RWPE2 (cell line): ENCODE measurements around the gene PRPF18.
A peak's percentile ranks its signal among the peaks of the same experiment; 100 is the strongest.

Experiments
- ATAC-seq: fragments of 200-7000 bp; cut with Tn5 transposase; 3 replicates; pipeline ENCODE4 v1.9.1; 2021; ENCODE audit warnings: low read depth
- DNase-seq: peaks from one replicate; pipeline ENCODE4 v3.0.0-alpha.2; 2020; ENCODE audit warnings: low spot score
- H3K27ac ChIP-seq: fragments of 450-650 bp; 2 replicates; pipeline ENCODE4 v1.5.1; 2017; ENCODE audit warnings: mild to moderate bottlenecking; ENCODE audit not compliant: poor library complexity, severe bottlenecking
- H3K27me3 ChIP-seq: fragments of 250-450 bp; sonication (Bioruptor Pico); 2 replicates; pipeline ENCODE4 v1.5.1; 2021; ENCODE audit warnings: mild to moderate bottlenecking, moderate library complexity; ENCODE audit not compliant: insufficient read depth, poor library complexity, severe bottlenecking
- H3K36me3 ChIP-seq: fragments of 250-450 bp; sonication (Bioruptor Pico); 2 replicates; pipeline ENCODE4 v1.5.1; 2020; ENCODE audit warnings: low read depth, mild to moderate bottlenecking, moderate library complexity
- H3K4me1 ChIP-seq: fragments of 250-450 bp; sonication (Bioruptor Pico); 2 replicates; pipeline ENCODE4 v1.5.1; 2021; ENCODE audit warnings: mild to moderate bottlenecking, moderate library complexity; ENCODE audit not compliant: insufficient read depth, poor library complexity, severe bottlenecking
- H3K4me3 ChIP-seq: fragments of 250-450 bp; sonication (Bioruptor Pico); 2 replicates; pipeline ENCODE4 v1.5.1; 2021; ENCODE audit warnings: mild to moderate bottlenecking, moderate library complexity; ENCODE audit not compliant: severe bottlenecking
- H3K9me3 ChIP-seq: fragments of 250-450 bp; sonication (Bioruptor Pico); 2 replicates; pipeline ENCODE4 v1.5.1; 2021; ENCODE audit warnings: mild to moderate bottlenecking, moderate library complexity; ENCODE audit not compliant: severe bottlenecking
- CTCF ChIP-seq: fragments of 450-650 bp; IDR thresholded peaks from one replicate; pipeline ENCODE4 v1.5.1; 2017; ENCODE audit warnings: mild to moderate bottlenecking, moderate library complexity; ENCODE audit not compliant: poor library complexity, severe bottlenecking

The PRPF18 gene

GRCh38 chr10:13597909-13598308, 11.1 kb downstream of the PRPF18 start:
- Histone ChIP-seq H3K4me1 (no peaks in the 10 kb centered on the region), H3K36me3 (peaks cover 42% of the 10 kb centered on the region), H3K9me3 (no peaks in the 10 kb centered on the region), H3K27ac (no peak overlapping the region), H3K27me3 (no peaks in the 10 kb centered on the region), H3K4me3 (no peak overlapping the region)
- DNase-seq, result no peak
- TF ChIP-seq CTCF, result no peak
- ATAC-seq, result no peak

GRCh38 chr10:13604357-13605040, 17.7 kb downstream of the PRPF18 start:
- H3K4me3 ChIP-seq, result no peak overlapping the region
- DNase-seq, result no peak
- no peaks in the 10 kb centered on the region for H3K4me1 ChIP-seq
- TF ChIP-seq CTCF, result no peak
- peaks cover 41% of the 10 kb centered on the region for H3K36me3 ChIP-seq
- no peaks in the 10 kb centered on the region for H3K27me3 ChIP-seq
- H3K9me3 ChIP-seq, result no peaks in the 10 kb centered on the region
- H3K27ac ChIP-seq, result no peak overlapping the region
- ATAC-seq, result no peak

GRCh38 chr10:13608246-13608853, 21.6 kb downstream of the PRPF18 start:
- TF ChIP-seq CTCF, result no peak
- DNase-seq (no peak), ATAC-seq (no peak)
- no peaks in the 10 kb centered on the region for H3K9me3 ChIP-seq
- no peaks in the 10 kb centered on the region for H3K4me1 ChIP-seq
- no peak overlapping the region for H3K27ac ChIP-seq
- H3K4me3 ChIP-seq, result no peak overlapping the region
- H3K27me3 ChIP-seq, result no peaks in the 10 kb centered on the region
- H3K36me3 ChIP-seq, result peaks cover 36% of the 10 kb centered on the region

GRCh38 chr10:13612654-13613373, 26.0 kb downstream of the PRPF18 start:
- DNase-seq, result no peak
- Histone ChIP-seq H3K4me1 (peaks cover 12% of the 10 kb centered on the region), H3K9me3 (no peaks in the 10 kb centered on the region), H3K27me3 (no peaks in the 10 kb centered on the region), H3K4me3 (no peak overlapping the region), H3K36me3 (peaks cover 46% of the 10 kb centered on the region), H3K27ac (no peak overlapping the region)
- no peak for ATAC-seq
- TF ChIP-seq CTCF, result no peak

- Histone ChIP-seq H3K4me1 (peaks cover 12% of the 10 kb centered on the region), H3K36me3 (peaks cover 46% of the 10 kb centered on the region), H3K9me3 (no peaks in the 10 kb centered on the region), H3K4me3 (no peak overlapping the region), H3K27me3 (no peaks in the 10 kb centered on the region), H3K27ac (no peak overlapping the region)
- TF ChIP-seq CTCF, result peak; percentile 58
- DNase-seq (no peak), ATAC-seq (no peak)
Observed at GRCh38 chr10:13613519-13613918, 26.8 kb downstream of the PRPF18 start.
